Activated T-cell treated with anti-CD3 and anti-CD28 coated beads, Interleukin-2, amount 50 U/mL, for 48 hours (primary cell): Measurements from ENCODE around the gene STRA8.
A peak's percentile ranks its signal among the peaks of the same experiment; 100 is the strongest.

Experiments used
- DNase-seq, 2 experiments: peaks; one replicate each; pipeline ENCODE4 v3.0.0-alpha.2; 2020

Gene STRA8

DNA sequence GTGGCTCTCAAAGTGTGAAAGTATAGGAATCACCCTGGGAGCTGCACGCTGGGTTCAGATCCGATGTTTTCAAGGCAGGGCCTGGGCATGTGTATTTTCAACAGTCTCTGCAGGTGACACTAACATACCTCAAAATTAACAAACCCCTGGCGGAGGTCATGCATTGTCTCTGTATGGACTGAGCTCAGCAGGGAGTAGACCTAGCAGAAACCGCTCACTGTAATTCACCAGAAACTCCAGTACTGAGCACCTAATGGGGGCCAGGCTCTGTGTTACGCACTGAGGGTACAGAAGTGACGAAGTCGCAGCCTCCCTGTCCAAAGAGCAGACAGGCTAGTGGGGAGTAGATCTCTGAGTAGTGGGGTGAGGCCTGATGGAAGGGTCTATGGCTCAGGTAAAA is 5.6 kb downstream of the STRA8 start:
- peak in 1 of 2 experiments; percentile 2 for DNase-seq

DNA sequence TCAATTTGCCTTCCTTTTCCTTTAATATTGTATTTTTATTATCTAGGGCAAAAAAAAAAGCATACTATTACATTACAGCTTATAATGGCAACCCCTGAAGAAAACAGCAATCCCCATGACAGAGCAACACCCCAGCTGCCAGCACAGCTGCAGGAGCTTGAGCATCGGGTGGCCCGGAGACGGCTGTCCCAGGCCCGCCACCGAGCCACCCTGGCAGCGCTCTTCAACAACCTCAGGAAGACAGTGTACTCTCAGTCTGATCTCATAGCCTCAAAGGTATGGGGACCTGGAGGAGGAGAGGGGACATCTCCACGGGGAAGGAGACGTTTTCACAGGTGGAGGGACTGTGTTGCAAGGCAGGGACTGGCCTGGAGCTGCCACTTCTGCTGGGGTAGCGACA is 6.8 kb downstream of the STRA8 start:
- no peak for DNase-seq

GRCh38 chr7:135242096-135242684 is 8.6 kb downstream of the STRA8 start:
- no peak for DNase-seq

DNA sequence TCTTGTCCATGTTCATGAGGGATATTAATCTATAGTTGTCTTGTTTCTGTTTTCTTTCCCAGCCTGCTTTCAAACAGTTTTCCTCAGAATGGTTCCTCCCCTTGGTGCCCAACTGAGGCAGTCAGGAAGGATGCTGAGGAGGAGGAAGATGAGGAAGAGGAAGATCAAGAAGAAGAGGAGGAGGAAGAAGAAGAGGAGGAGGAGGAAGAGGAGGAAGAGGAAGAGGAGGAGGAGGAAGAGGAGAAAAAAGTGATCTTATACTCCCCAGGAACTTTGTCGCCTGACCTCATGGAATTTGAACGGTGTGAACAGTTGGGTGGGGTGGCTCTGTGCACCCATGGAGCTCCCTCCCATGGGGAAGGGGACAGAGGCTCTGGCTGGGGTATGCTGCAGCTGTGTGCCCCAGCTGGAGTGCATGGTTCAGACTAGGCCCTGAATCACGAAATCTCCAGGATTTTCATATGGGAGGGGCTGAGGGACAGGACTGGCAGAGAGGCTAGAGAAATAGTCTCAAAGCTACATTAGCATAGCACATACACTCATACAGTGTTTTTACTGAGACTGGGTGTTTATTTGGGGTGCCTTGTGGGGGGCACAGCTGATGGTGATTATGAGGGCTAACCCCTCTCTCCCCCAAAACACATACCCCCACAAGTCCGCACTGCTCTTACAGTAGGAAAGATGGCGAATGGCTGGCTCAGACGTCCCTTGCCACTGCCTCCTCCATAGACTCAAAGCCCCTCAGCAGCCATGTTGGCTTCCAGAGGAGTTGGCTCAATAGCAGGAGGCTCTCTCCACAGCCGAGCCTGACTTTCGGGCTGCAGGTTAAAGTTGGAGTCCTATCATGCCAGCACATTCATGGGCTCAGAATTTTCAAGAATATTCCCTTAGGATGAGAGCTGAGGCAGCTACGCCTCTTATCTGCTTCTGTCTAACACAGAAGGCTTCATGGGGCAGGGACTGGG is 11.9 kb downstream of the STRA8 start:
- peak in 1 of 2 experiments; percentile 6 for DNase-seq

DNA sequence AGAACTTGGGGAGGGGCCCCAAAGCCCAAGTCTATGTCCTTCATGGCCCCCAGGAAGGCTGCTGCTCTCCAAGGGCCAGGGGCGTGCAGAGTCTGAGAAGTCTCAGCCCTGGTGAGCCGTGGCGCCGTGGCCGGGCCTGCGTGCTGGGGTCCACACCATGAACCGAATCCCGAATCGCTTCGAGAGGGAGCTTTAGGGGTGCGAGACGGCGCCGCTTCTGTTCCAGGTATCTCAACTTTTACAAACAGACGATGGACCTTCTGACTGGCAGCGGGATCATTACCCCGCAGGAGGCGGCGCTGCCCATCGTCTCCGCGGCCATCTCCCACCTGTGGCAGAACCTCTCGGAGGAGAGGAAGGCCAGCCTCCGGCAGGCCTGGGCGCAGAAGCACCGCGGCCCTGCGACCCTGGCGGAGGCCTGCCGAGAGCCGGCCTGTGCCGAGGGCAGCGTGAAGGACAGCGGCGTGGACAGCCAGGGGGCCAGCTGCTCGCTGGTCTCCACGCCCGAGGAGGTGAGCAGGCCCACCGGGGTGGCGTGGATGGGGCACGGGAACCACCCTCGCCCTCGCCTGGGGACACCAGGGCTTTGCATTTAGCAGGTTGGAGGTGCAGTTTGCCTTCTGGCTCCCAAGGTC is 12.7 kb downstream of the STRA8 start:
- no peak for DNase-seq

DNA sequence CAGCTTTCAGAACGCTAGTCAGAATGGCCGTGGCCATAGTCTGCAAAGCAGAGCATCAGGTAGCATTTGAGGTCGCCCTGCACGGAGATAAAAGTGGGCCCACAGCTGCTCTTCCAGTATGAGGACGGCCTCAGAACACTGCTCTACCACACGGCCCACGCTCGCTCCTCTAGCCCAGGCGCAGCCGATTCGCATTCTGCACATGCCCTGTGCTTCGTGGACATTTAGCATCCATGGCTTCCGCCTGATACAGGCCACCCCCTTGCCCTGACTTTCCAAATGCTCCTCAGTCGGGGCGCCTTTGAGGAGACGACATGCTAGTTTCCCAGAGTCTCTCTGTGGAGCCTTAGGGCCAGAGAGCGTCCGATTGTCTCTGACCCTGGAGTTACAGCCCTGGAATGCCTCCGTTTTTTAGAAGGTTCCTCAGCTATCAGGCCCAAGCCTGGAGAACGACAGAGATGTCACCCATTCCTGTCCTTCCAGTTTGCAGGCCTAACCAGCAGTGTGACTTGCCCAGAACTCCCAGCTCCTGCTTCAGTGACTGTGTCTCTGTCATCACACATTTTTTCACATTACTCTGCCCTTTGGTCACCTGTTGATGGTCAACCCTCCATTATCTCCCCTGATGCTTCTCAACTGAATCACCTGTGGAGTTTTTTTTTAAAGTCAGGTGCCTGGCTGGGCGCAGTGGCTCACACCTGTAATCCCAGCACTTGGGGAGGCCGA is 14.3 kb downstream of the STRA8 start:
- DNase-seq: no peak

DNA sequence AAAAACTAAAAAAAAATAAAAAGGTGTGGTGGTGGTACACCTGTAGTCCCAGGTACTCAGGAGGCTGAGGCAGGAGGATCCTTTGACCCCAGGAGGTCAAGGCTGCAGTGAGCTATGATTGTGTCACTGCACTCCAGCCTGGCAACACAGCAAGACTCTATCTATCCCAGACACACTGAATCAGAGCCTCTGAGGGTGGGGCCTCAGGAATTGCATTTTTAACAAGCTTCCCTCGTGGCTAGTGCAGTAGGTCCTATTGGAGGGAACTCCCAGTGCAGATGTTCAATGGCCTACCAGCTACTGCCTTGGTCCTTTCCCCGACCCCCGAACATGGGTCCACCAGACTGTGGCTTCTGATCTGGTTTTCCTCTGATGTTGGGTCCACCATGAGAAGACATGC is 14.9 kb downstream of the STRA8 start:
- DNase-seq: no peak

- peak in 1 of 2 experiments; percentile 23 for DNase-seq
Observed at GRCh38 chr7:135251496-135252391, 18.1 kb downstream of the STRA8 start.

DNA sequence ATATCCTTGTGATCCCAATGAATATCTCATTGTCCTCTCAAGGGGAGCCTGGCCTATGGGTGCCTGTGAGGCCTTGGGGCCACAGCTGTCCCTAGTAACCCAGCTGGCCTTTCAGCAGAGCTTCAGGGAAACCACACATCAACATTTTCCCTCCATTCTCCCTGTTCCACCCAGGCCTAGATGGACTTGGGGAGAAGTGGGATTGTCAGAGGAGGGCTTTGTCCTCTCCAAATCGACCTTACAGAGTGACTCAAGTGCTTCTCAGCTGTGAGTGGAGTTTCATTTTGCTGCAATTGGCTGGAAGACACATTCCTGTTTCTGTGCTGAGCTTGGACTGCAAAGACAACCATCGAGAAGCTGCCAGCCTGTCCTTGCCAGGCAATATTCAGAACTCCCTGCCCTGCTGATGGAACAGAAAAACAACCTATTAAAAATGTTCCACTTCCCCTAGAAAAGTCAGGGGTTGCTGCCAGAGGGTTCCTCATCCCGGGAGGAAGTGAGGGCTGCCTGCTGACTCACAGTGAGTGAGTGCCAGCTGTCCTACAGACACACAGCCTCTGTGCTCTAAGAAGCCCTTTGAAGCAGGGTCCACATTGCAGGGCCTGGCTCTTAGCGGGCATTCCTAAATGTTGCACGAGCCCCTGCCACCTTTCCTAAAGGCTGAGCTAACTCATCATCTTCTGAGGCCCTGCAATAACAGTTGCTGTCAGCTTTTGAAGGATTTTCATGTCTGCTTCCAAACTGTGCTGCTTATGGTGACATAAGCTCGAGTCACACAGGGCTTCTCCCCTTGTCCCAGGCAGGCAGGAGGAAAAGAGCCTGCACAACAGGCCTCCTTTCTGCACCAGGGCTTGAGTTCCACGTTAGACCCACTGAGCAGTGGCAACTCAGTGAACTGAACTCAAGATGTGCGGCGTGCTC is 20.5 kb downstream of the STRA8 start:
- DNase-seq: no peak

DNA sequence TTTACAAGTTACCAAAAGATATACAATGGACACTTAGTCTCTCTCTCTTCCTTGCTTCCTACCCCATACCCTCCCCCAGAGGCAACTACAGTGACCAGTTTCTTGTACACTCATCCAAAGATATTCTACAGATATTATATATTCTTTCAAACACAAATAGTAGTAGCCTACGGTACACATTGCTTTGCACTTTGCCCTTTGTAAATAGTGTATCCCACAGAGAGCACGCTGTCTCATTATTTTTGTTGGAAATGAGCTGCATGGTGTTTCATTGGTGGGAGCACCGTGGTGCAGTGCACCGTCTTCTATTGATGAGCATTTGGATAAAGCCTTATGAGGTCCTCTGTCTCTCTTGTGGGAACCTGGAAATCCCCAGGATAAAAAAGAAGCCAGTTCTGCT is 24.2 kb downstream of the STRA8 start:
- no peak for DNase-seq

- DNase-seq: no peak
Observed at GRCh38 chr7:135258585-135258984, 24.9 kb downstream of the STRA8 start.

DNA sequence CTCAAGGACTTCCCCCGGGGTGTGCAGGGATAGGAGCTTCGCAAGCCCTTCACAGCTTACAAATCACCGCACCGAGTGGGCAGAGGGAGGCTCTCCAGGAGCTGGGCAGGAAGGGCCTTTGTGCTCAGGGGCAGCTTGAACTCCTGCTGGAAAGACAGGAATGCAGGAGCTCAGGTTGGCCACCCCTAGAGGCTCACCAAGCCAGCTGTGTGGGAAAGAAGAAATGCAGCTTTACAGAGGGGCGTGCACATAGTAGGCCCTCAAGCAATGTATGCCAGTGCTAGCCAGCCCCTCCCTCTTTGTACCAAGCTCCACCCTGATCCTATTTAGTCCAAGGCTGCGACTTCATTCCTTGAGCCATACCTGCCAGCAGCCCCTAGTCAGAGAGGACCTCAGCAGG is 26.1 kb downstream of the STRA8 start:
- DNase-seq: no peak

GRCh38 chr7:135260470-135260869 is 26.8 kb downstream of the STRA8 start:
- DNase-seq: no peak

GRCh38 chr7:135260930-135261721 is 27.5 kb downstream of the STRA8 start:
- no peak for DNase-seq

DNA sequence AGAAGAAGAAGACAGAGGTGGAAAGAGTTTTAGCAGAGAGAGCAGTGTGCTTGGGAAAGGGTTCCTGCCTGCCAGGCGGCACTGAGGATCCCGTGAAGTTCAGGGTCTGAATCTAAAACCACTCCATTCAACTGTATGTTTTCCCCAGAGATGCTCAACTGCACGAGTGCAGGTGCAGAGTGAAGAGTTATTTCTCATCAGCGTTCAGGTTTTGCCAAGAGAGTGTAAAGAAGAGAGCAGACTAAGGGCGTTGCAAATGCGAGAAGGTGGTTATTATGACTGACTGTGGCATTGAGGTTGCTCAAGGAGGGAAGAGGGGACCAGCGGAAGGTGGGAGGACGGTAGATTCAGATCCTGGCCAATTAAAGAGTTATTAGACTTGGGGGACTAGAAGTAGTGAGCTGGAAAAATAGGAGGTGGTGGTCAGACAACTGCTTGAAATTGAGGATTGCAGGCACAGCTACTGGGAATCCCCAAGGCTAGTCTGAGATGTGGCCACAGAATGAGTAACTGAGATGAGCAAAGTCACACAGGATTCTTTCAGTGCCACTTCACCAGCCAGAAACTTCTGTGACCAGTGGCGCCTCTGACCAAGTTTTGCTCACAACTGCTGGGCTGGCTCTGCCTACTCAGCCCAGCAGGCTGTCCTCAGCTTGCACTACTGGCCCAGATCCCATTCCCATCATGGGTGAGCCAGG is 29.1 kb downstream of the STRA8 start:
- no peak for DNase-seq

GRCh38 chr7:135263321-135263970 is 29.8 kb downstream of the STRA8 start:
- no peak for DNase-seq

GRCh38 chr7:135265637-135266036 is 32.0 kb downstream of the STRA8 start:
- no peak for DNase-seq

DNA sequence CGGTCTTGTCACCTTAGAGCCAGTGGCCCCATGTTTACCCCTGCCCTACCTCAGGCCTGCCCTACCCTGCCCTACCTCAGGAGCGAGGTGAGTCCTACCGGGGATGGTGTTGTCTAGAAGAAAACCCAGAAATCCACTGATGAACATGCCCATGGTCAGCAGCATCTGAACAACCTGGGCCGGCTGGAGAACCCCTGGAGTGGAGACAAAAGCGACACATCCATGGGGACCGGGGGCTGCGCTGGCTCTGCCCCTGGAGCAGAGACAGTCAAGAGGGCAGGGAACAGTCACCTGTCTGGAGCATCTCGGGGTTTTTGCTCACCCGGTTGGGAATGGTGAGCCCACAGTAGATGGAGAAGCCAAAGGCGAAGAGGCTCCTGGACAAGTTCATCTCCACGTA is 36.3 kb downstream of the STRA8 start:
- DNase-seq: no peak
